PC-9 (cell line): ENCODE data around the gene MDM4. TPM values are rescaled to one million over a fixed set of nuclear protein-coding genes. Genes with fewer than 3 reads are reported as not detected.

Experiments
- BruUV-seq: library from RNA; stranded (reverse); fragments of 400-500 nt; replicated peaks from 2 replicates; lab custom pipeline; 2021; lab: Mats Ljungman, UMichigan
- CTCF ChIA-PET: fragments of 300-600 bp; sonication (Branson Sonifier 250); formaldehyde crosslinking; loops from one replicate; lab custom pipeline; 2022; ENCODE audit warnings: antibody characterized with exemption; lab: Charles Lee
- POLR2A ChIA-PET: fragments of 300-600 bp; sonication (Branson Sonifier 250); formaldehyde crosslinking; loops from one replicate; lab custom pipeline; 2022; ENCODE audit warnings: antibody characterized with exemption; ENCODE audit not compliant: unreplicated experiment; lab: Charles Lee
- DNase-seq, 2 experiments: peaks; one replicate each; pipeline versions ENCODE4 v3.0.0 to v3.0.0-alpha.2; 2015 to 2022; ENCODE audit warnings: mixed read lengths in 1 of 2
- H2AFZ ChIP-seq: fragments of 200-600 bp; sonication (generic); 2 replicates; pipeline ENCODE4 v1.8.1; 2017; ENCODE audit warnings: antibody characterized with exemption
- H3F3A ChIP-seq: fragments of 200-600 bp; sonication (generic); 2 replicates; pipeline ENCODE4 v1.8.1; 2017; ENCODE audit warnings: antibody characterized with exemption, mild to moderate bottlenecking, low read depth; ENCODE audit not compliant: insufficient read depth
- H3K27ac ChIP-seq: fragments of 200-600 bp; sonication (generic); 2 replicates; pipeline ENCODE4 v1.6.1; 2016; ENCODE audit warnings: mixed run types
- H3K27me3 ChIP-seq: fragments of 200-600 bp; sonication (generic); 2 replicates; pipeline ENCODE4 v1.6.1; 2016; ENCODE audit warnings: low read depth, mixed run types; ENCODE audit not compliant: insufficient read depth
- H3K36me3 ChIP-seq: fragments of 200-600 bp; sonication (generic); 2 replicates; pipeline ENCODE4 v1.6.1; 2016; ENCODE audit warnings: low read depth, mixed run types
- H3K4me1 ChIP-seq: fragments of 200-600 bp; sonication (generic); replicated peaks from 2 replicates; pipeline ENCODE4 v1.6.1; 2016; ENCODE audit warnings: mixed run types; ENCODE audit not compliant: insufficient read depth
- H3K4me2 ChIP-seq: fragments of 200-600 bp; sonication (generic); 2 replicates; pipeline ENCODE4 v1.6.1; 2017; ENCODE audit warnings: mixed run types
- H3K4me3 ChIP-seq: fragments of 200-600 bp; sonication (generic); 2 replicates; pipeline ENCODE4 v1.6.1; 2016; ENCODE audit warnings: mixed run types
- H3K79me2 ChIP-seq: fragments of 200-600 bp; sonication (generic); 2 replicates; pipeline ENCODE4 v1.6.1; 2017; ENCODE audit warnings: low read depth, mixed run types
- H3K9me2 ChIP-seq: fragments of 200-600 bp; sonication (generic); 2 replicates; pipeline ENCODE4 v1.8.1; 2017; ENCODE audit warnings: mild to moderate bottlenecking; ENCODE audit not compliant: insufficient read depth
- H3K9me3 ChIP-seq: fragments of 200-600 bp; sonication (generic); 2 replicates; pipeline ENCODE4 v1.8.1; 2016; ENCODE audit warnings: low read depth; ENCODE audit not compliant: insufficient read depth
- H4K20me1 ChIP-seq: fragments of 200-600 bp; sonication (generic); 2 replicates; pipeline ENCODE4 v1.8.1; 2017; ENCODE audit not compliant: insufficient read depth
- CTCF ChIP-seq: fragments of 200-600 bp; sonication (generic); conservative IDR thresholded peaks from 2 replicates; pipeline ENCODE4 v1.6.1; 2017; ENCODE audit warnings: mixed run types, antibody characterized with exemption, mild to moderate bottlenecking, moderate library complexity
- EZH2 ChIP-seq: fragments of 200-600 bp; sonication (generic); IDR thresholded peaks from 2 replicates; pipeline ENCODE4 v1.8.0; 2017; ENCODE audit warnings: antibody characterized with exemption, low read depth
- intact Hi-C: fragments of 100-400 bp; cut with micrococcal nuclease; formaldehyde crosslinking; loops from one replicate; pipeline ENCODE4 v1.10.0; 2022; ENCODE audit not compliant: unreplicated experiment
- total RNA-seq: library from RNA; stranded (reverse); gene quantifications from 2 replicates; pipeline ENCODE4 v1.2.3, GENCODE V29; 2021

Gene MDM4
- total RNA-seq, 1 experiment from 2014 or later, result 69.2 TPM

DNA sequence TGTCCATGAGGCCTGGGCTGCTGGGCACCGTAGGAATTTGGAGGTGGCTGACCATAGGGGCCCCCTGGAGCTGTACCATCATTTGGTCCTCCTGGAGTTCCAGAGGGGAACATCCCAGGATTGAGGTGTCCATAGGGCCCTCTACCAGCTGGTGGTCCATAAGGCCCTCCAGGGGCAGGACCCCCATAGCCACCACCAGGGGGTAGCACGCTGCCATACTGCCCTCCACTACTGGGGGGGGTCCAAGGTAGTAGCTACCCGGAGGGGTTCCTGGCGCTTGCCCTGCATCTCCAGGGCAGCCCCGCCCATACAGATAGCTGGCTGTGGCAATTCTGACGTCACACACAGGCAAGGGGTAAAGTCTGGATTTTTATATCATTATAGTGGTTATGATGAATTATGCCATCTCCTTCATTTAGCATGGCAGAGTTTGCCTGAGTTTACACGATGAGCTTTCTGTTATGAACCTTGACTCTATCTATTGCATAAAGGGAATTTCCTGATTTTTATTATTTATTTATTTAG is 13.2 kb downstream of the MDM4 start:
- Histone ChIP-seq H3K27ac (no peak overlapping the region), H3K36me3 (peaks cover 73% of the 10 kb centered on the region)

DNA sequence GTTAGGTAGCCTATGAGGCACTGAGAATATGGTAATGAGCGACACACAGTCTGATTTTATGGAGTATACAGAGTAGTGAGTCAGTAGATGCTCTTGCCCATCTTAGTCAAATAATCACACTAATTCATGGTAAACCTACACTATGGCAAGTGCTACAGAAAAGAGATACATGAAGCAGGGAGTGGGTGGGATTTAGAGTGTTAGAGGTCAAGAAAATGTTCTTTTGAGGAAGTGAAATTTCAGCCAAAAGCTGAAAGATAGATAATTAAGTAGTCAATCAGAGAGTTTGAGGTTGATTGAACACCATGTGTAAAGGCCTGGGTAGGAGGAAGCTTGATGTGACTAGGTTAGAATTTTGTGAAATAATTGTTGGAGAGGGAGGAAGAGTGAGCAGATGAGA is 14.7 kb downstream of the MDM4 start:
- H3F3A ChIP-seq, result 0 out of 2 replicates have a peak, but pooled peaks cover 3% of the 10 kb centered on the region

More for the DNA sequence above, 13.2 kb downstream of the MDM4 start:
- peaks cover 8% of the 10 kb centered on the region; the same call in 1 of the 2 replicates for H3F3A ChIP-seq
- H3K9me3 ChIP-seq, result no peaks in the 10 kb centered on the region; the same call in 1 of the 2 replicates
- H4K20me1 ChIP-seq, result no peaks in the 10 kb centered on the region
- no peaks in the 10 kb centered on the region for H3K27me3 ChIP-seq
- H3K4me1 ChIP-seq, result no peaks in the 10 kb centered on the region
- DNase-seq, result no peak
- BruUV-seq, result no TSS peak
- peaks cover 8% of the 10 kb centered on the region for H3K79me2 ChIP-seq
- ChIA-PET CTCF (no interaction called here), POLR2A (interaction anchor here (0.6 kb wide), 1 partner anchor 112 kb away, joined by 9 read pairs; no protein-coding TSS in a partner anchor)
- no peak overlapping the region for H2AFZ ChIP-seq
- no peak overlapping the region for H3K4me2 ChIP-seq
- no peak overlapping the region for H3K4me3 ChIP-seq
- no peak for TF ChIP-seq EZH2
- no peak for TF ChIP-seq CTCF
- no peaks in the 10 kb centered on the region for H3K9me2 ChIP-seq
- intact Hi-C loops, result no loop called here

GRCh38 chr1:204532832-204533231 is 16.6 kb downstream of the MDM4 start:
- Histone ChIP-seq H4K20me1 (peaks cover 10% of the 10 kb centered on the region; the same call in 1 of the 2 replicates), H3K27me3 (no peaks in the 10 kb centered on the region), H3K9me3 (no peaks in the 10 kb centered on the region), H3K4me3 (no peak overlapping the region), H3K4me1 (no peaks in the 10 kb centered on the region), H3K79me2 (no peaks in the 10 kb centered on the region), H3K36me3 (peaks cover 55% of the 10 kb centered on the region), H3K9me2 (no peaks in the 10 kb centered on the region), H2AFZ (no peak overlapping the region), H3K4me2 (no peak overlapping the region), H3K27ac (no peak overlapping the region), H3F3A (0 out of 2 replicates have a peak, but pooled peaks cover 3% of the 10 kb centered on the region)
- POLR2A ChIA-PET, result no interaction called here
- no TSS peak for BruUV-seq
- CTCF ChIA-PET, result no interaction called here
- no peak for DNase-seq
- no peak for TF ChIP-seq EZH2
- TF ChIP-seq CTCF, result no peak
- intact Hi-C loops, result no loop called here

More for the DNA sequence above, 14.7 kb downstream of the MDM4 start:
- Histone ChIP-seq H3K4me3 (no peak overlapping the region), H2AFZ (no peak overlapping the region), H3K27ac (no peak overlapping the region), H3K9me3 (no peaks in the 10 kb centered on the region), H3K27me3 (no peaks in the 10 kb centered on the region), H3K4me1 (no peaks in the 10 kb centered on the region), H3K36me3 (peaks cover 64% of the 10 kb centered on the region), H3K79me2 (no peaks in the 10 kb centered on the region), H3K4me2 (no peak overlapping the region), H3K9me2 (no peaks in the 10 kb centered on the region), H4K20me1 (no peaks in the 10 kb centered on the region)
- no TSS peak for BruUV-seq
- CTCF ChIA-PET, result interaction anchor here (0.5 kb wide), 1 partner anchor 135 kb away, joined by 3 read pairs; no protein-coding TSS in a partner anchor
- DNase-seq, result no peak
- intact Hi-C loops, result no loop called here
- POLR2A ChIA-PET, result interaction anchor here (0.6 kb wide), 1 partner anchor 731 kb away, joined by 5 read pairs; no protein-coding TSS in a partner anchor
- no peak for TF ChIP-seq EZH2
- TF ChIP-seq CTCF, result no peak
